ENCODE measurements around the gene PTTG1. TPM values are rescaled to one million over a fixed set of nuclear protein-coding genes. Genes with fewer than 3 reads are reported as not detected.

PTTG1 gene
- polyA plus RNA-seq (2013, experiment 1 of 2), result 707 TPM
- 711 TPM for polyA plus RNA-seq (2013, experiment 2 of 2)

DNA sequence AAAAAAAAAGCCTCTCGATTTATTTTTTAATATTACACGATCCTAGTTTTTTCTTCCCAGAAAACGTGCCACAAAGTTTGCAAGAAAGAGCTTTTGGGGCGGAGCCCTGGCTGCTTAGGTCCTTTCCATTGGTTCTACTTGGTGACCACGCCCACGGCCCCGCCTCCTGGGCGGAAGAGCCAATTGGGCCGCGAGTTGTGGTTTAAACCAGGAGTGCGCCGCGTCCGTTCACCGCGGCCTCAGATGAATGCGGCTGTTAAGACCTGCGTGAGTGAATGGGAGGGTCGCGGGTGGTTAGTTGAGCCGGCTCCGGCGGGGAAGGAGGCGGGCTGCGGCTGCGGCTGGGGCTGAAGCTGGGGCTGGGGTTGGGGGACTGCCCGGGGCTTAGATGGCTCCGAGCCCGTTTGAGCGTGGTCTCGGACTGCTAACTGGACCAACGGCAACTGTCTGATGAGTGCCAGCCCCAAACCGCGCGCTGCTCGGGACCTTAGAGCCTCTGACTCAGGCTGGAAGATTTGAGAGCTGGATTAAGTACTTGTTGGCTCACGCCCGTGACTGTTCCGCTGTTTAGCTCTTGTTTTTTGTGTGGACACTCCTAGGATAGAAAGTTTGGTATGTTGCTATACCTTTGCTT, at the start of gene PTTG1:
TSS of gene PTTG1 (plus strand) at position 231 of the 634 bp plus-strand sequence. CDS start 458 bp downstream, outside the sequence.
- Histone ChIP-seq H2BK120ac (ENCODE audit: low read depth, low read length) (no peak within 1 kb of the TSS), H3K14ac (ENCODE audit: low read length) (no peak within 1 kb of the TSS), H3K36me3 (replicated peaks in 1 of 2; ENCODE audit: control insufficient read depth in 2 of 2, insufficient read depth in 2 of 2, low read length in 2 of 2) (peaks cover 8 to 43% of the 10 kb centered on the region in 2 donors), H3K9ac (ENCODE audit: low read depth, low read length, poor library complexity) (peak within 1 kb of the TSS; percentile 81), H3K4me3 (ENCODE audit: low read length in 2 of 2) (peak within 1 kb of the TSS; percentile 62 to 80), H4K91ac (ENCODE audit: low read depth, low read length, poor library complexity) (no peak within 1 kb of the TSS), H2AFZ (ENCODE audit: low read length) (peak within 1 kb of the TSS; percentile 85), H3K4me2 (ENCODE audit: insufficient read depth, low read length, poor library complexity, severe bottlenecking) (peak within 1 kb of the TSS; percentile 63), H3K4ac (ENCODE audit: low read length) (no peak within 1 kb of the TSS), H3K9me3 (replicated peaks in 1 of 2; ENCODE audit: control insufficient read depth in 2 of 2, insufficient read depth in 1 of 2, low read depth in 1 of 2, low read length in 2 of 2) (no peaks in the 10 kb centered on the region), H3K23ac (ENCODE audit: low read depth, low read length, poor library complexity) (peak within 1 kb of the TSS; percentile 17), H3K4me1 (ENCODE audit: control insufficient read depth in 2 of 2, insufficient read depth in 1 of 2, low read depth in 1 of 2, low read length in 2 of 2) (peaks cover 12 to 34% of the 10 kb centered on the region in 2 donors), H2BK5ac (ENCODE audit: low read length) (no peak within 1 kb of the TSS), H2BK12ac (ENCODE audit: low read length) (no peak within 1 kb of the TSS), H2BK15ac (ENCODE audit: low read length) (no peak within 1 kb of the TSS), H3K27me3 (ENCODE audit: control insufficient read depth in 3 of 3, insufficient read depth in 3 of 3, low read depth in 1 of 3, low read length in 3 of 3) (no peaks in the 10 kb centered on the region), H3K27ac (replicated peaks; ENCODE audit: low read length) (peak within 1 kb of the TSS; percentile 14), H2AK5ac (ENCODE audit: low read depth, low read length) (no peak within 1 kb of the TSS), H4K8ac (ENCODE audit: low read depth, low read length) (no peak within 1 kb of the TSS), H3K18ac (ENCODE audit: low read length) (peak within 1 kb of the TSS; percentile 55), H3K79me1 (ENCODE audit: low read depth, low read length) (peaks cover 6% of the 10 kb centered on the region)
- peak; percentile 96 for DNase-seq (ENCODE audit: low spot score)
- WGBS, 2 donors (ENCODE audit: extremely low coverage in 2 of 2, insufficient read length in 2 of 2, insufficient replicate concordance in 1 of 2), result no CpG with 5 or more reads among the region's 39 CpGs

DNA sequence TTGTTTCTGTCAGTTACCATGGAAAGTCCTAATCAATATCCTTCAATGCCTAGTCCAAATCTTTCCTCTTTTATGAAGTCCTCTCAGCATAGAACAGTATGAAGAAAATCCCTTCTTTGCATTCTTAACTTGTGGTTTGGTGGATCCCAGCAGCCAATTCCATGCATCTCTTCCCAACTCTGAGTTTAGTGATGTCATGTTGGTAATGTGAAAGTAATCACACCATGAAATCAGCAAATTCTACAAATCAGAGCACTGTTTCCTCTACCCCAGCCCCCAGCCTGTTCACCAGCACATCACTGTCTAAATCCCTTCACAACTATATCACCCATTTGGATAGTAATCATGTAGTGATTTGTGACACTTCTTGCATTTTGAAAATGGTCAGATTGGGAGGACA, 46.5 kb upstream of the PTTG1 start:
- H2BK5ac ChIP-seq (ENCODE audit: low read length), result no peak overlapping the region
- H2BK15ac ChIP-seq (ENCODE audit: low read length), result no peak overlapping the region
- H3K4me2 ChIP-seq (ENCODE audit: insufficient read depth, low read length, poor library complexity, severe bottlenecking), result no peak overlapping the region
- H3K9ac ChIP-seq (ENCODE audit: low read depth, low read length, poor library complexity), result no peak overlapping the region
- no peaks in the 10 kb centered on the region for H3K9me3 ChIP-seq (replicated peaks in 1 of 2; ENCODE audit: control insufficient read depth in 2 of 2, insufficient read depth in 1 of 2, low read depth in 1 of 2, low read length in 2 of 2)
- H2BK120ac ChIP-seq (ENCODE audit: low read depth, low read length), result no peak overlapping the region
- no peak overlapping the region for H3K4ac ChIP-seq (ENCODE audit: low read length)
- H4K91ac ChIP-seq (ENCODE audit: low read depth, low read length, poor library complexity), result no peak overlapping the region
- no peak overlapping the region for H2BK12ac ChIP-seq (ENCODE audit: low read length)
- H4K8ac ChIP-seq (ENCODE audit: low read depth, low read length), result no peak overlapping the region
- H3K4me1 ChIP-seq (ENCODE audit: control insufficient read depth in 2 of 2, insufficient read depth in 1 of 2, low read depth in 1 of 2, low read length in 2 of 2), result peaks cover 3 to 7% of the 10 kb centered on the region in 2 donors
- no peak overlapping the region for H3K18ac ChIP-seq (ENCODE audit: low read length)
- no peak overlapping the region for H3K27ac ChIP-seq (replicated peaks; ENCODE audit: low read length)
- H3K79me1 ChIP-seq (ENCODE audit: low read depth, low read length), result no peaks in the 10 kb centered on the region
- H3K36me3 ChIP-seq (replicated peaks in 1 of 2; ENCODE audit: control insufficient read depth in 2 of 2, insufficient read depth in 2 of 2, low read length in 2 of 2), result no peaks in the 10 kb centered on the region
- no peak overlapping the region for H2AK5ac ChIP-seq (ENCODE audit: low read depth, low read length)
- no peak overlapping the region for H3K4me3 ChIP-seq (ENCODE audit: low read length in 2 of 2)
- peaks cover 0 to 14% (median 2%) of the 10 kb centered on the region in 3 experiments for H3K27me3 ChIP-seq (ENCODE audit: control insufficient read depth in 3 of 3, insufficient read depth in 3 of 3, low read depth in 1 of 3, low read length in 3 of 3)
- no peak overlapping the region for H3K14ac ChIP-seq (ENCODE audit: low read length)
- H2AFZ ChIP-seq (ENCODE audit: low read length), result no peak overlapping the region
- no peak overlapping the region for H3K23ac ChIP-seq (ENCODE audit: low read depth, low read length, poor library complexity)
- DNase-seq (ENCODE audit: low spot score), result no peak

DNA sequence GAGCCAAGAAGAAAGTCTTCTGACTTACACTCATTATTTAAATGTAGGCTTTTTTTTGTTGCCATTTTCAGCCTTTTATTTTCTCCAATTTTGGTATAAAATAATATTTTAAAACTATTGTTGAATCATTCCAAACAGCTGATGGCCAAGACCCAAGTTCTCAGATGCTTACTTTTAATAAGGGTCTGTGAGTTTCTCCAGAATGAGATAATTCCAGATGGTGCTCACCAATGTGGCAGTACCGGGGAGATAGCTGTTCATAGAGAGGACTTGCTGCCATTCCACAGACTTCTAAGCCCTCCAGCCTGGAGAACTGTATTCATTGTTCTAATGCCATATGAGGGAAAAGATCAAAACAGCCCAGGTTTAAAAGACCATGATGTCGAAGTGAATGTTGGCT, 46.0 kb upstream of the PTTG1 start:
- H3K4me2 ChIP-seq (ENCODE audit: insufficient read depth, low read length, poor library complexity, severe bottlenecking), result no peak overlapping the region
- H2AFZ ChIP-seq (ENCODE audit: low read length), result no peak overlapping the region
- H3K14ac ChIP-seq (ENCODE audit: low read length), result no peak overlapping the region
- H3K36me3 ChIP-seq (replicated peaks in 1 of 2; ENCODE audit: control insufficient read depth in 2 of 2, insufficient read depth in 2 of 2, low read length in 2 of 2), result no peaks in the 10 kb centered on the region
- H3K4me1 ChIP-seq (ENCODE audit: control insufficient read depth in 2 of 2, insufficient read depth in 1 of 2, low read depth in 1 of 2, low read length in 2 of 2), result peaks cover 1 to 7% of the 10 kb centered on the region in 2 donors
- H3K27me3 ChIP-seq (ENCODE audit: control insufficient read depth in 3 of 3, insufficient read depth in 3 of 3, low read depth in 1 of 3, low read length in 3 of 3), result peaks cover 0 to 12% (median 2%) of the 10 kb centered on the region in 3 experiments
- no peak overlapping the region for H2BK15ac ChIP-seq (ENCODE audit: low read length)
- no peak for DNase-seq (ENCODE audit: low spot score)
- H2BK12ac ChIP-seq (ENCODE audit: low read length), result no peak overlapping the region
- no peak overlapping the region for H4K8ac ChIP-seq (ENCODE audit: low read depth, low read length)
- no CpG with 5 or more reads among the region's 2 CpGs for WGBS, 2 donors (ENCODE audit: extremely low coverage in 2 of 2, insufficient read length in 2 of 2, insufficient replicate concordance in 1 of 2)
- no peak overlapping the region for H2BK120ac ChIP-seq (ENCODE audit: low read depth, low read length)
- no peak overlapping the region for H3K18ac ChIP-seq (ENCODE audit: low read length)
- no peak overlapping the region for H3K4ac ChIP-seq (ENCODE audit: low read length)
- H3K9ac ChIP-seq (ENCODE audit: low read depth, low read length, poor library complexity), result no peak overlapping the region
- no peaks in the 10 kb centered on the region for H3K9me3 ChIP-seq (replicated peaks in 1 of 2; ENCODE audit: control insufficient read depth in 2 of 2, insufficient read depth in 1 of 2, low read depth in 1 of 2, low read length in 2 of 2)
- H3K4me3 ChIP-seq (ENCODE audit: low read length in 2 of 2), result no peak overlapping the region
- no peak overlapping the region for H3K27ac ChIP-seq (replicated peaks; ENCODE audit: low read length)
- H3K23ac ChIP-seq (ENCODE audit: low read depth, low read length, poor library complexity), result no peak overlapping the region
- H4K91ac ChIP-seq (ENCODE audit: low read depth, low read length, poor library complexity), result no peak overlapping the region
- no peaks in the 10 kb centered on the region for H3K79me1 ChIP-seq (ENCODE audit: low read depth, low read length)
- no peak overlapping the region for H2AK5ac ChIP-seq (ENCODE audit: low read depth, low read length)
- H2BK5ac ChIP-seq (ENCODE audit: low read length), result no peak overlapping the region

DNA sequence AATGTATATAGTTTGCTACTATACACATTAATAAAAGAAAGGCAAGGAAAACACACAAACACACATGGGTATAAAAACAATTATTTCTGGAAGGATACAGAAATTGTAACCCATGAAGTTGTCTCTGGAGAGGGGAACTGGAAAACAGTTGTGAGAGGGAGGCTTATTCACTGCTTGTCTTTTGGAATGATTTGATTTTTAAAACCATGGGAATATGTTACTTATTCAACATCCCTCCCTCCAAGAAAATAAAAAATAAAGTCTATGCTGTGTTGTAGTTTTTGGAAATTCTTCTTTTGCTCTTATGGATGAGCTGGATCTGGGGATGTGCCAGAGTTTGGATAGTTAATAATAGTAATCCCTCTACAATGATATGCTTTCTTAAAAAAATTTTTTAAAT, 45.2 kb upstream of the PTTG1 start:
- Histone ChIP-seq H3K9me3 (replicated peaks in 1 of 2; ENCODE audit: control insufficient read depth in 2 of 2, insufficient read depth in 1 of 2, low read depth in 1 of 2, low read length in 2 of 2) (no peaks in the 10 kb centered on the region), H2AK5ac (ENCODE audit: low read depth, low read length) (no peak overlapping the region), H2AFZ (ENCODE audit: low read length) (no peak overlapping the region), H3K4me2 (ENCODE audit: insufficient read depth, low read length, poor library complexity, severe bottlenecking) (no peak overlapping the region), H3K36me3 (replicated peaks in 1 of 2; ENCODE audit: control insufficient read depth in 2 of 2, insufficient read depth in 2 of 2, low read length in 2 of 2) (no peaks in the 10 kb centered on the region), H3K79me1 (ENCODE audit: low read depth, low read length) (no peaks in the 10 kb centered on the region), H3K4ac (ENCODE audit: low read length) (no peak overlapping the region), H2BK5ac (ENCODE audit: low read length) (no peak overlapping the region), H3K14ac (ENCODE audit: low read length) (no peak overlapping the region), H4K8ac (ENCODE audit: low read depth, low read length) (no peak overlapping the region), H3K27me3 (ENCODE audit: control insufficient read depth in 3 of 3, insufficient read depth in 3 of 3, low read depth in 1 of 3, low read length in 3 of 3) (peaks cover 0 to 5% (median 0%) of the 10 kb centered on the region in 3 experiments), H2BK15ac (ENCODE audit: low read length) (no peak overlapping the region), H3K4me3 (ENCODE audit: low read length in 2 of 2) (no peak overlapping the region), H2BK12ac (ENCODE audit: low read length) (no peak overlapping the region), H3K4me1 (ENCODE audit: control insufficient read depth in 2 of 2, insufficient read depth in 1 of 2, low read depth in 1 of 2, low read length in 2 of 2) (peaks cover 0 to 7% of the 10 kb centered on the region in 2 donors), H3K27ac (replicated peaks; ENCODE audit: low read length) (no peak overlapping the region), H3K23ac (ENCODE audit: low read depth, low read length, poor library complexity) (no peak overlapping the region), H3K9ac (ENCODE audit: low read depth, low read length, poor library complexity) (no peak overlapping the region), H2BK120ac (ENCODE audit: low read depth, low read length) (no peak overlapping the region), H4K91ac (ENCODE audit: low read depth, low read length, poor library complexity) (no peak overlapping the region), H3K18ac (ENCODE audit: low read length) (no peak overlapping the region)
- no peak for DNase-seq (ENCODE audit: low spot score)
